ENCODE results near the gene MANBA. TPM values are rescaled to one million over a fixed set of nuclear protein-coding genes. Genes with fewer than 3 reads are reported as not detected.

Gene MANBA
- polyA plus RNA-seq, 2 of the 4 experiments (the other 2 are of a cell fraction): 9.3 to 10.4 TPM

GRCh38 chr4:102604222-102604940, 156.4 kb downstream of the MANBA start:
- Histone ChIP-seq H3K4me3 (no peak overlapping the region), H3K9me3 (no peaks in the 10 kb centered on the region), H3K4me2 (no peak overlapping the region), H3K27ac (no peak overlapping the region), H3K4me1 (peaks cover 9% of the 10 kb centered on the region; the same call in 1 of the 3 replicates)
- 74% methylated on average over 2 of the region's 2 CpGs for WGBS (ENCODE audit: missing lambda C conversion rate)
- ATAC-seq: no peak
- no peak for FAIRE-seq
- POLR2A ChIA-PET: no interaction called here
- DNase-seq (ENCODE audit: low read depth in 1 of 2, low spot score in 1 of 2): no peak
- CTCF ChIA-PET: interaction anchor here (0.6 kb wide), 2 partner anchors 24 to 183 kb away, joined by 3 to 6 read pairs; no protein-coding TSS in a partner anchor
- no peak for TF ChIP-seq NPAS2 (CRISPR knock-in tag; IDR thresholded peaks at IDR 0.05; ENCODE audit: borderline replicate concordance)
- no peak for TF ChIP-seq CHD2 (IDR thresholded peaks at IDR 0.05; ENCODE audit: low read length, partially characterized antibody)

GRCh38 chr4:102601586-102602227, 159.1 kb downstream of the MANBA start:
- WGBS (ENCODE audit: missing lambda C conversion rate): 73% methylated on average over 8 of the region's 8 CpGs
- Histone ChIP-seq H3K4me1 (peaks cover 9% of the 10 kb centered on the region; the same call in 1 of the 3 replicates), H3K4me3 (no peak overlapping the region), H3K4me2 (no peak overlapping the region), H3K9me3 (no peaks in the 10 kb centered on the region), H3K27ac (no peak overlapping the region)
- POLR2A ChIA-PET: no interaction called here
- ATAC-seq: no peak
- CTCF ChIA-PET: interaction anchor here (0.6 to 1.3 kb wide), 3 partner anchors 18 to 208 kb away, joined by 3 read pairs; no protein-coding TSS in a partner anchor
- no peak for DNase-seq (ENCODE audit: low read depth in 1 of 2, low spot score in 1 of 2)
- no peak for FAIRE-seq
- no peak for TF ChIP-seq E2F6 (IDR thresholded peaks at IDR 0.05; ENCODE audit: borderline replicate concordance, low read depth)
- TF ChIP-seq BCL3 (IDR thresholded peaks at IDR 0.05): no peak
- no peak for TF ChIP-seq RNF2 (IDR thresholded peaks at IDR 0.05; ENCODE audit: borderline replicate concordance, low read depth)
- no peak for TF ChIP-seq POLR2A (IDR thresholded peaks at IDR 0.05; ENCODE audit: low read length)
- TF ChIP-seq ATOH8 (CRISPR knock-in tag; IDR thresholded peaks at IDR 0.05; ENCODE audit: low read depth): no peak
- no peak for TF ChIP-seq CTCF (IDR thresholded peaks at IDR 0.05)
- no peak for TF ChIP-seq ZFP36 (IDR thresholded peaks at IDR 0.05; ENCODE audit: borderline replicate concordance, partially characterized antibody)
- no peak for TF ChIP-seq NR3C1 (IDR thresholded peaks at IDR 0.05)
- no peak for TF ChIP-seq MAZ (IDR thresholded peaks at IDR 0.05; ENCODE audit: borderline replicate concordance, low read depth, low read length)
- no peak for TF ChIP-seq RFX5 (IDR thresholded peaks at IDR 0.05)
- TF ChIP-seq FOXS1 (CRISPR knock-in tag; IDR thresholded peaks at IDR 0.05): no peak

- FAIRE-seq (no peak), DNase-seq (ENCODE audit: low read depth in 1 of 2, low spot score in 1 of 2) (no peak), ATAC-seq (no peak)
- no peak overlapping the region for H3K27ac ChIP-seq
- no peak overlapping the region for H3K4me3 ChIP-seq
- ChIA-PET POLR2A (no interaction called here), CTCF (no interaction called here)
- H3K4me2 ChIP-seq: no peak overlapping the region
- peaks cover 9% of the 10 kb centered on the region; the same call in 1 of the 3 replicates for H3K4me1 ChIP-seq
- H3K9me3 ChIP-seq: no peaks in the 10 kb centered on the region
- TF ChIP-seq NR3C1 (IDR thresholded peaks at IDR 0.05) (no peak), FOSB (CRISPR knock-in tag; IDR thresholded peaks at IDR 0.05) (no peak), PHF8 (IDR thresholded peaks at IDR 0.05; ENCODE audit: borderline replicate concordance, low read depth) (no peak), CTCF (IDR thresholded peaks at IDR 0.05) (no peak), CBX2 (IDR thresholded peaks at IDR 0.05; ENCODE audit: borderline replicate concordance, low read depth) (no peak), CHD2 (IDR thresholded peaks at IDR 0.05; ENCODE audit: low read length, partially characterized antibody) (no peak), JUNB (IDR thresholded peaks at IDR 0.05) (no peak), RFX5 (IDR thresholded peaks at IDR 0.05) (no peak), EHF (CRISPR knock-in tag; IDR thresholded peaks at IDR 0.05) (no peak), POLR2AphosphoS2 (conservative IDR thresholded peaks at IDR 0.05; ENCODE audit: low read length) (no peak), ZSCAN20 (CRISPR knock-in tag; IDR thresholded peaks at IDR 0.05) (no peak), HEYL (CRISPR knock-in tag; IDR thresholded peaks at IDR 0.05) (no peak), MAX (IDR thresholded peaks at IDR 0.05) (no peak), CBX8 (IDR thresholded peaks at IDR 0.05) (no peak)
Observed at GRCh38 chr4:102600689-102601088, 160.1 kb downstream of the MANBA start.

Measured in A549 (cell line).